Cortex of kidney (tissue), 1 donor: ENCODE measurements around the gene SNX9.

Source experiments
- DNase-seq: peaks from one replicate; lab custom pipeline; 2025; lab: John Stamatoyannopoulos, UW

Gene SNX9

DNA sequence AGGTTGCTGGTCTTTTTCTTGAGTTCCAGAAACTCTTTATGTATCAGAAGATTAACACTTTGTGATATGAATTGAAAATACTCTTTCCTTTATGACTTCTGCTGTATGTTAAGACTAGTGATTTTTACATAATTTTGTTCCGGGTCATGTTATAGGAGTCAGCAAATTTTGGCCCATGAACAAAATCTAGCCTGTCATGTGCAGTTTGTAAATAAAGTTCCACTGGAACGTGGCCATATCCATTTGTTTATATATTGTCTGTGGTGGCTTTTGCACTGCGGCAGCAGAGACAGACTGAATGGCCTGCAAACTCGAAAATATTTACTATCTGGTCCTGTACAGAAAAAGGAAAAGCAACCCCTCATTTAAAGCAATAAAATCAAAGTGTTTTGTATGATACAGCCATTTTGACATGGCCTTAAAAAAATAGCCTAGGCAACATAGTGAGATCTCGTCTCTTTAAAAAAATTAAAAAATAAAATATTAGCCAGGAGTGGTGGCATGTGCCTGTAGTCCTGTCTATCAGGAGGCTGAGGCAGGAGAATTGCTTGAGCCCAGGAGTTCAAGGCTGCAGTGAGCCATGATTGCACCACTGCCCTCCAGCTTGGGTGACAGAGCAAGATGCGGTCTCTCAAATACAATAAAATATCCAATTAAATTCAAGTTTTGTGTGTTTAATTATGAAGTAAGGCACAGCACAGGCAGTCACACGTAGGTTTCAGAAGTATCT, 36.9 kb downstream of the SNX9 start:
- DNase-seq, result no peak

DNA sequence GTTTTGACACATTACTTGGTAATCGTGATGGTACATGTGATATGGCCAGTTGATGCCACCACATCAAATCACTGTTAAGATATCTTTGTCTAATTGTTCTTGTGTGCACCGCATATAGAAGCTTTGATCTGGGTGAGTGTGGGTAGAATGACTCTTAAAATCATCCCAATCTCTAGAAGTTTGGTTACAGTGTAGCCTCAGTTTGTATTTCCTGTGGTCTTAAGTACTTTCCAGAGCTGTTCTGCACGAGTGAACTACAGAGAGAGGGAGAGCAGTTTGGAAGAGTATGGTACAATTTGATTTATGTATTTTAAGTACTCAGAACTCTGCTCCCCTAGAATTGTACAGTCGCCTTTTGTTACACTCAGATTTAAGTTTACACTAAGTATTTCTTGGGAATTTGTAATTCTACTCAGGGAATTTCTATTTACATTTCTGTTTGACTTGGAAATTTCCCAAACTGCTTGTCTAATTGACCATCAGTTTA, 37.5 kb downstream of the SNX9 start:
- no peak for DNase-seq

DNA sequence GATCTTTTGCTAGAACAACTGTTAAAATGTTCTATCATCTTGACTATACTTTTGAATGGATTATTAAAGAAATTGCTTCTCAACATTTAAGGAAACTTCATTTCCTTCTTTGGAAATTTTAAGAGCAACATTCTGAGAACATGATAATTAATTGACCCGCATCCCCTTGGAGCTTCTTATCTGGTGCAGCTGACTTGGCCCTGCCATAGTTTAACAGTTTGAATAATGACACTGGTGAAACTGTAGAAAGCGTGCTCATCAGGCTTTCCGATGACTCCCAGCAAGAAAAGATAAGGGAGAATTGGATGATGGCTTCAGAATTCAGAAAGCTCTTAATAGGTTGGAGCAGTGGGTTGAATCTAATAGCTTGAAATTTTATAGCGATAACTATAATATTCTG, 38.1 kb downstream of the SNX9 start:
- DNase-seq, result no peak

DNA sequence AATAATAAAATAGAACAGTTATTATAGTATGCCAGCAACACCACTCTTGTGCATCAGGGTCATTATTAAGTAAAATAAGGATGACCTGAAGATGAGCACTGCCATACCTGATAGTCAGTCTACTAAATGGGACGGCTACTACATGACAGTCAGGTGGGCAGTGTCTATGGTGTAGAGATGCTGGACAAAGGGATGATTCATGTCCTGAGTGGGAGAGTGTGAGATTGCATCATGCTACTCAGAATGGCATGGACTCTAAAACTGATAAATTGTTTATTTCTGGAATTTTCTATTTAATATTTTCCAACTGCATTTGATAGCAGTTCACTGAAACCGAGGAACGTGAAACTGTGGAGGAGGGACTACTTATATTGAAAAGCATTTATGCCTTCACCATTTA, 38.8 kb downstream of the SNX9 start:
- no peak for DNase-seq

DNA sequence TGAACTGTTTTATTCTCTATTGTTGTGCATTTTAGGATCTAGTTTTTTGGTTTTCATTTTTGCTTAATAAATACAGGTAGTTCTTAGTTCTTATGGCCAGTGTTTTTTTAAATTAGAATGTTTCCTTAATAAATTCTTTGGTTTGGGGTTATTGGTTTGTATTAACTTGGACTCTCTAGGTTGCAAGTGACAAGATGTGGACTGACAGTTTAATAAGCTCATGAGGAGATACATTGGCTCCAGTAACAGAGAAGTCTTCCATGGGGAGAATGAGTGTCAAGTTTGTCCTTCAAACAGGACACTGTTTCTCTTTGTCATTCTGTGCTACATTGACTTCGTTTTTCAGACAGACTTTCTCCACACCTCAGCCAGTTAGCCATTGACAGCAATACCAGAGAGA, 39.7 kb downstream of the SNX9 start:
- no peak for DNase-seq

DNA sequence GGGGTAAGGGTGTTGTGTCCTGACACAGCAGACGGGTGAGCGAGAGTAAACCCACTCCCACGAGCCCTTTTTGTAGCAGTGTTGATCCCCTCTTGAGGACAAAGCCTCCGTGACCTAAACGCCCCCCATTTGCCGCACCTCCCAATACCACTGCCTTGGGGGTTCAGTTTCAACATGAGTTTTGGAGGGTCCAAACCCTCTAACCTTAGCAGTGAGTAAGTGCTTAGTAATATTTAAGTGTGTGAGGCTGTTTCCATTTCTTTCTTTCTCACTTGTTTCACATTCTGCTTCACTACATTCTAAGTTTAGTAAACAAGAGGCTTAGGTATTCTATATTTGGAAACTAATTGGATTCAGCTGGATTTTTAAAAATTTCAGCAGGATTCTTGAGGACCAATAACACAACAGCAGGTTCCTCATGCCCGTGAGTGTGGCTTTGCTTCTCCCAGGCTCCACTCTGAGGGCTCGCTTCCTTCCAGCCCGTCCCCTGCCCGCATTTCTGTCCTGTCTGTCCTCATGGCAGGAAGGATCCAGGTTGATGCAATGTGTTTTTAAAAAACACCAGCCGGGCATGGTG, 41.2 kb downstream of the SNX9 start:
- DNase-seq, result no peak

DNA sequence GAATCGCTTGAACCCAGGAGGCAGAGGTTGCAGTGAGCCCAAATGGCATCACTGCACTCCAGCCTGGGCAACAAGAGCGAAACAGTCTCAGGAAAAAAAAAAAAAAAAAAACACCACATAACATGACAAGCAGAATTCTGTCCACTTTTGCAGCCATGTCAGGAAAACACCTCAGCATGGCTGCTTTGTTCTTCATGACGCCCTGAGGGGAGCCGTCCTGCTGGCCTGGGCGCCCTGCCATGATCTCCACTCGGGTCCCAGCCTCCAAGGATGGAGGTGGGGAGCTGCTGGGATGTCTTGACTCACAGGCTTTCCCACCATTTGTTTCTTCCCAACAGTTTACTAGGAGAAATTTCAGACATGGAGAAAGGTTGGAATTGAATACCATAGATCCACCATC, 42.2 kb downstream of the SNX9 start:
- DNase-seq, result no peak

DNA sequence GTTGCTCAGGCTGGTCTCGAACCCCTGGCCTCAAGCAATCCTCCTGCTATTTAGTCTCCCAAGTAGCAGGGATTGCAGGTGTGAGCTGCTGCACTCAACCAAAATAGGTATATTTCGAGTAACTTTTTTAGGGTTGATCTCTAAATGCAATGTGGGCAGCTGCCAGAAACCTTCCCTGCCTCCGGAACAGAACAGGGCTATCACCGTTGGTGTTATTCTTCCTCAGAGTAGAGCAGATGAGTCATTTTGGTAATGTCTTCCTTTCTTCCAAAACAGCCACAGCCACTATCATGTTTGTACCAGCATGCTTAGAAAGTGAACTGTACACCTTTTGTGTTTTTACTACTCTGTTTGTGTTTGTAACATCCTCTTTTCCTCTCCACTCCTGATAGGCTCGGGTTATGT, 44.1 kb downstream of the SNX9 start:
- no peak for DNase-seq

DNA sequence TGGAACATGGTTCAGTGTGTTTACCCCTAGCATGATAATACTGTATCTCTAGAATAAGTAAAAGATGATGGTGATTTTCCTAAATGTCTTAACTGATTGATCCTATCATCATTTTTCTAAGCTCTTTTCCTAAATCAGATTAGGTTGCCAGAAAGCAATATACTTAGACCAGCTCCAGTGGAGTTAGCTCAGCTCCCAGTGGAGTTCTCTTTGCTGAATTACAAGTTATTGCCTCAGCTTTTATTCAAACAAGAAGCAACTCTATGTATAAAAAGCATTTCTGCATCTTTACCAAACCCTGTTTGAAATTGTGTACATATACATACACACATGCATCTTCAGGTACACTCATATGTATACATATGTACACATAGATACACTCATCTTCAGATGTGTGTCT, 44.9 kb downstream of the SNX9 start:
- no peak for DNase-seq

DNA sequence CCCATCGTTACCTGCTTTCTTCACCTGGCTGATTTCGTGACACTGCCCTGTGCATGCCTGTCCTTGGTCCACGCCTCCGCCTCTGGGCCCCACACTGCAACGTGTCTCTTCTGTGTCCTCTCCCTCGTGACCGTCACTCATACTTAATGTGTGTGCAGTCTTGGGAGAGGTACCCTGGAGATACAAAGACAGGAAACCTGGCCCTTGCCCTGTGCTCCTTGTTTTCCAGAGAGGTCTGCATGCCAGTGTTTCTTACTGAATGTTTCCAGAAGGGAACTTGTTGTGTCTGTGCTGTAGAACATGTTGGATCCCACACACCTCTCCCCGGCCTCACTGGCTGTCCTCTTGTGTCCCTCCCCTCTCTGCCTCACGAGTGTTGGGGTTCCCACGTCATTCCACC, 45.8 kb downstream of the SNX9 start:
- DNase-seq, result no peak

DNA sequence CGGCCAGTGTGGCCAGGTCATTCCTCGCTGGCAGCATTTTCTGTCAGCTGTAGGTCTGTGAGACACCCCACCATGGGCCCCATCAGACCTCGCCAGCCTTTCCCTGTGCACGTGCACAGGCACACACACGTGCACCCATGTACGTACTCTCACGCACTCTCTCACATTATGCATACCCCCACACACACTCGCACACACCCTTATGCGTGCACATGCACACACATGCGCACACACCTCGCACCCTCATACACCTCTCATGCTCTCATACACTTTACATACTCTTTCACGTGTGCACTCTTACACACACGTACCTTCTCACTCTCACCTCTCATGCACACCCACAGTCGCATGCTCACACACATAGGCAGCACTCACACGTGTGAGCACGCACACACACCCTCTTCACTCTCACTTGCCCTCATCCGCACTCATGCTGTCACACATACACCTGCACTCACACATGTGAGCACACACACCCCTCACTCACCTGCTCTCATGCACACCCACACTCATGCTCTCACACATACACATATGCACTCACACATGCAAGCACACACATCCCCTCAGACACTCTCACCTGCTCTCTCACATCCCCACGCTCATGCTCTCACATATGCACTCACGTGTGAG, 46.7 kb downstream of the SNX9 start:
- DNase-seq, result no peak

DNA sequence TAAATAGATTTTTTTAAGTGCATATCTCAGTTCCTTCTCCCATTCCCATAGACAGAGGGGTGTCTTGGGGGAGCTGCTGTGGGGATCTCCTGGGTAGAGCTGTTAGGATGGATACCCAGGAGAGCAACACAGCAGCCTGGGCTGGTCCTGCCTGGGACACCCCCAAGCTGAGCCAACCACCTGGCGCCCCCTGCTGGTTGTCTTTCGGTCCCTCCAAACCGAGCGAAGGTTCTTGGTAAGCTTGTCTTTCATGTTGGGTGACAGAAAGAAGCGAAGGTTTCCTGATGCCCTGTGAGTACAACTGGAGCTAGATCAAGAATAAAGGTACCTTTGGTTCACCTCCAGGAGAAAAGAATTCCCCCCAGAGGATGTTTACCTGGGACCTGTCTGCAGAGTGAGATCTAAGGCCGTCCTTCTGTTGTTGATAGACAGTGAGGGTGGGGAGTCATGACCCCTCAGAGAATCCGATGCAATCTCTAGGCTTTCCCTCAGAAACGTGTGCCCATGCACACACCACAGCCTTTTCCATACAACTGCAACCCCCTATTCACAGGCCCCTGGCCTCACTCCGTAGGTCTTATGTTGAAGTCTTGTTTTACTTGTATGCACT, 50.8 kb downstream of the SNX9 start:
- DNase-seq, result no peak

DNA sequence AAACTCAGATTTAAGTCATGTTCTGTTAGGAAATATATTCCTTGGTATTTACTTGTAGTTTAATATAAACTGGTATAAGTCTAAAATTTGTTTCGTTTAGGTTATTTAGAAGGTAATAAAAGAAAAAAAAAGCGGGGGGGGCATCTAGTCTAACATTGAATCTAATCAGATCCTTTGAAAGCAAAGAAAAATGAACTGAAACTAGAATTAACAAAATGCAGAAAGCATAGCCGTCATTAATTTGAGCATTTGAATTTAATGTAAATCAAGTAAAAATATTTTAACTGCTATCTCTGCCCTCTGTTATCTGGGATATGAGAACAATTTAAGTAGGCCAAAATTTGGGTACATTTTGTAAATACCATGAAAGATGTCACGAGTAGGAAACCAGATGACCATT, 54.1 kb downstream of the SNX9 start:
- DNase-seq, result no peak

DNA sequence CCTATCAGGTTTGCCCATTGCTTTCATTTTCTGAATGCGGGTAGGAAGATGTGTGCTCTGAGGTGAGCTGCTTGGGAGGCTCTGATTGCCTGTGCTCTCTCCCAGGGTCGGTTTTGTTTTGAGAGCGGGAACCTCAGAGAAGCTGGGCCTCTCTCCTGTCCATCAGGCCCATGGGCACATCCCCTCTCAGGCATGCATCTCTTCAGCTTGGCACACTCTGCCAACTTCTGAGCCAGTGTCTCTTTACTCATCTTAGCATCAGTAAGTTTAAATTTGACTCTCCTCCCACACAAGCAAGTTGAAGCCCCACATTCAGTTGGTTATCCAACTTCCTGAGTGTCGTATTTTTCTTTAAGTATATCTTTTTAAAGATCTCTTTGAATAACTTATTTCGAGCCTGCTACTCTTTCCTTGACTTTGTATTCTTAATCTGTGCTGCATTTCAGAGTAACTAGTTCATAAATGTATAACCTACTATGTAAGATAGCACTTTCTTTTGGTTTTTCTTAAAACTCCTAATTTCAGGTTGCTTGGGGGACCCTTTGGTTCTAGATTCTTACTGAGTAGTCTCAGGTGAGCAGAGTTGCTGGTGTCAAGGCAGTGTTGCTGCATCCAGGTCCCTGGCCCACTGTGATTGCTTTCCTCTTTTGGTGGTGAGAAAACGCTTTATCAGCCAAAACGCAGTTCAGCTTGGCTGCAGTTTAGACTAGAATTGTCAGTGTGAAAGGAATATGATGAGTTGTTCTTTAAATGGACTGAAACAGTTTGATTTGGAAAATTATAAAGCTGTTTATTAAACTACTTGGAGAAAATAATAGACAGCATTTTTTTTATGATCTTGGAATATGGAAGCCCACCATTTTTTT, 54.8 kb downstream of the SNX9 start:
- no peak for DNase-seq

DNA sequence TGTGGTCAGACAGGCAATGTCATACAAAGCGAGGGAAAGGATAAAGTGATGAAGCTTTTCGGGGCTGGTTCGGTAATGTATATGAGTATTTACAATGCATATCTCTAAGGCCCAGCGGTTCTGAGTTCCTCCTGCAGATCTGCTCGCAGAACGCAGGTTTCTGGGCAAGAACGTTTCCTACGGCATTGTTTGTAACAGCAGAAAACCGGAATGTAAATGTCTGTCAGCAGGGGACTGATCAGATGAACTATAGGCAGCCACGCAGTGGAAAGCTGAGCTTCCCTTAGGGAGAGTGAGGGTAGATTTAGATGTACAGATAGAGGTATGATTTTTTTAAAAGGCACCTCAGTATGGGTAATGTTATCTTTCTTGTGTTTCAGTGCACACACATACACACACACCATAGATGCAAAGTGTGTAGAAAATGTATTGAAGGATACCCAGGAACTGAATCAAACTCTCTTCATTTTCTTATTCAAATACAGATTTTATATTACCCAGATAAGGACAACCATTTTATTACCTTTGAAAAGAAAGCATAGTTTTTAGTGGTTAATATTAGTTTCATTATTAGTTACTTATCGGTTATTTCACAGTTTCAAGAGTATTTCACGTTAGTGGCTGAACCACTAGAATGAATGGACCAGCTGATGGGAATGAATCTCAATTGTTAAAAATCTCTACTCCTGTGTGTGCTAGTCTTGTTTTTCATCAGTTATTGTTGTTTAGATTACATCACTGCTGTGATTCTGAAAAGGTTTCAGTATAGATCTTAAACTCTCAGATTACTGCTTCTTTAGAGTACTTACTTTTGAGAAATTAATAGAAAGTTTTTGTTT, 56.2 kb downstream of the SNX9 start:
- no peak for DNase-seq

DNA sequence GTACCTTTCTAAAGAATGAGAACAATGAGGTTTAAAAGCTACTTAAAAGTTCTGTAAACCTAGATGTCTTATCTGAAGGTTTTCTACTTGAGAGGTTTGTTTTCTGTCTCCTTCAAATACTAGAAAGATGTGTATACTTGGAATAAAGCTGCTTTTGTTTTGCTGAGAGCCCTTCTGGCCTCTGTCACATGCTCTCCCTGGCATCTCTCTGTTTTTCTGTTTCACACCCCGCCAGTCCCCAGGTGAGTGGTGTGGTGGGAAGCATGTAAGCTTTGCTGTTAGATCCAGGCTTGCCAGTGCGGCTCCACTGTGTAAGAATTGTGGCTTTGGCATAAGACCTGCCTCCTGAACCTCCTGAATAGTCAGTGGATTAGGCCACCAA, 56.8 kb downstream of the SNX9 start:
- DNase-seq, result no peak

DNA sequence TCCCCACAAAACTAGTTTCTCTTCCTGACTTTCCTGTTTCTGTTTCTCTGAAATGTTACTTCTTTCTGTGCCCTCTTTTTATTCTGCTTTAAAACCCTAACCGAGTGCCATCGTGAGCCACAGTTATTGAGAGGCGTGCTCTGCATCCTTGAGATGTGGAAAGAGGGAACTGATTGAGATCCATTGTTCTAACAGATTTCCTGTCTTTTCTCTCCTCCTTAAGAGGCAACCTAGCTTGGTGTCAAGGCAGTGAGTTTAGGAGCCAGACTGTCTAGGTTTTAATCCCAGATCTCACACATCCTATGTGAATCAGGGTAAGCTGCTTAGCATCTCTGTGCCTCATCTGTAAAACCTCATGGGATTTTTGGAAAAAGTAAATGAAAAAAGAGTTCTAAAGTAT, 57.5 kb downstream of the SNX9 start:
- DNase-seq, result no peak

DNA sequence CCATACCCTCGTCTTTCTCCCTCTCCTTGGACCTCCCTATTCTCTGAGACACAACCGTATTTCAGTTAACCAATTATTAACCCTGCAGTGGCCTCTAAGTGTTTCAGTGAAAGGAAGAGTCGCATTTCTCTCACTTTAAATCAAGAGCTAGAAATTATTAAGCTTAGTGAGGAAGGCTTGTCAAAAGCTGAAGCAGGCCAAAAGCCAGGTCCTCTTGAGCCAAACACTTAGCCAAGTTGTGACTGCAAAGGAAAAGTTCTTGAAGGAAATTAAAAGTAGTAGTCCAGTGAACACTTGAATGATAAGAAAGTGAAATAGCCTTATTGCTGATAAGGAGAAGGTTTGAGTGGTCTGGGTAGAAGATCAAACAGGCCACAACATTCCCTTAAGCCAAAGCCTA, 58.3 kb downstream of the SNX9 start:
- no peak for DNase-seq

DNA sequence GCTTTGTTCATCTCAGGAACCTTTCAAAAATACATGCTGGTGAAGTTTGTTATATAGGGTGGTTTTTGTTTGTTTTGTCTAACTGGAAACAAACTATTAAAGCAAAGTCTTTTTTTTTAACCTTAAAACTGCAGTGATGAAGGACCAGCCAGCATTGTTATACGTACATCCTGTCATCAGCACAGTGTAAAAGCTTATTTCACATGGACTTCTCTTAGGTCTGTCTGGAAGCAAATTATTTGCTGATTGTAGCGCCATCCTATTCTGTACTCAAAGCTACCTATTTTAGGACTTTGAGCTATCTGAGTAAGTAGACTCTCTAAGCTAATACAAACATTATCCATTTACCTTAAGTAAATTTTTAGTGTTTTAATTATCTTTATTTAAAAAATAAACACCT, 61.7 kb downstream of the SNX9 start:
- no peak for DNase-seq

DNA sequence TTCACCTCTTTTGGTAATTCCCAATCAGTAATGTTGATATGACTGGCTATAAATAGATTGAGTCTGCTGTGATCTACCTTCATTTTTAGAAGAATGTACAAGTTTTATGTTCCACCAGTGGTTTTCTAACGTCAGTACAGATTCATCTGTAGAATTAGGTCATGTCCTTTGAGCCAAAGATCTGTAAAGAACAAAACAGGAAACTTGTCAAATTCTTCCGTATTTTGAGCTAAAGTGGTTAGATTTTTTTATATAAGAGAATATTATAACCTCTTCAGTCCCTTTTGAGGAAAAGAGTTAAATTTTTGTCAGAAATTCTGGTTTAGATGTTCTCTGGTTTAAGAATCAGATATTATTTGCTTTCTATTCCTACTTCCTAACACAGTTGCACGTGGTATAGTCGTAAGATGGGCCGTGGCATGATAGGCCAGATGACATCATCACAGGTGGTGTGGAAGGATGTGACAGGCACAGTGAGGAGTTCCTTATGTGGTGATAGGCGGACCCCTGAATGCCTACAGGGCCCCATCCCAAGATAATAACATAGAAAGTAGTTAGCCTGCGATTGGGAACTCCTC, 62.3 kb downstream of the SNX9 start:
- no peak for DNase-seq

DNA sequence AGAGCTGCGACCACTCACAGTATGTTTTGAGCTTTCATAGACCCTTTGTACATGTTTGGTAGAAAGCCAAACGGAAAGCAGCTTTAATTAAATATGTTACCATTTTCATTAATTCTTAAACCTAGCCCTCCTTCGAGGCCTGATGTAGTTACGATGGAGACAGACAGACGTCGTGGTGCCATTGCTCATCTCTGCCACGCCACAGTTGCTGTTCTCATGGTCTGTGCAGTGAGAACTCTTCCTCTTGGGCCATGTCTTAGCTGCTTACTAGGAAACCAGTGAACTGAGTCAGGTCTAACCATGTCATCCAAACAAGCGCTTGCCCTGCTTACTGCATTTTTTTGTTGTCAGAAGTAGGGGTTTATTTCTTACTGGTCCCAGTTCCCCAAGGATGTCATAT, 62.8 kb downstream of the SNX9 start:
- DNase-seq, result no peak
